Measurements from ENCODE around the gene ARHGAP4. TPM values are rescaled to one million over a fixed set of nuclear protein-coding genes. Genes with fewer than 3 reads are reported as not detected.

ARHGAP4 gene
- total RNA-seq, 1 experiment from 2014 or later: 47.0 TPM

DNA sequence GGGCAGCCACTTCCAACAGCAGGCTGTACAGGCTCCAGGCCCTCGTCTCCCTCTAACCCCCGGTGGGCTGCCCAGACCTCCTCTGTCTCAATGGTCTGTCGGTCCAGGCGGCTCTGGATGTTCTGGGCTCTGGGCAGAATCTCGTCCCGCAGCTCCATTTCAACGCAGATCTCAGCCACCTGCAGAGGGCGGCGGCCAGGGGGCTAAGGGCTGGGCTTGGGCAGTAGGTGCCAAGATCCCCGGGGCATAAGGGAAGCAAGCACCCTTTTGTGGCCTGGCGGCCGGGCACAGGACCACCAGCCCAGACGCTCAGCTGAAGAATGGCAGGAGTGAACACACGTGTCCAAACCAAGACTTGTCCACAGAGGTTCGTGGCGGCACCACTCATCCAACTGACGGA is 12.4 kb downstream of the ARHGAP4 start:
- TF ChIP-seq, protein P1, sequence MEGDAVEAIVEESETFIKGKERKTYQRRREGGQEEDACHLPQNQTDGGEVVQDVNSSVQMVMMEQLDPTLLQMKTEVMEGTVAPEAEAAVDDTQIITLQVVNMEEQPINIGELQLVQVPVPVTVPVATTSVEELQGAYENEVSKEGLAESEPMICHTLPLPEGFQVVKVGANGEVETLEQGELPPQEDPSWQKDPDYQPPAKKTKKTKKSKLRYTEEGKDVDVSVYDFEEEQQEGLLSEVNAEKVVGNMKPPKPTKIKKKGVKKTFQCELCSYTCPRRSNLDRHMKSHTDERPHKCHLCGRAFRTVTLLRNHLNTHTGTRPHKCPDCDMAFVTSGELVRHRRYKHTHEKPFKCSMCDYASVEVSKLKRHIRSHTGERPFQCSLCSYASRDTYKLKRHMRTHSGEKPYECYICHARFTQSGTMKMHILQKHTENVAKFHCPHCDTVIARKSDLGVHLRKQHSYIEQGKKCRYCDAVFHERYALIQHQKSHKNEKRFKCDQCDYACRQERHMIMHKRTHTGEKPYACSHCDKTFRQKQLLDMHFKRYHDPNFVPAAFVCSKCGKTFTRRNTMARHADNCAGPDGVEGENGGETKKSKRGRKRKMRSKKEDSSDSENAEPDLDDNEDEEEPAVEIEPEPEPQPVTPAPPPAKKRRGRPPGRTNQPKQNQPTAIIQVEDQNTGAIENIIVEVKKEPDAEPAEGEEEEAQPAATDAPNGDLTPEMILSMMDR (conservative IDR thresholded peaks at IDR 0.05): no peak
- TF ChIP-seq EZH2 (IDR thresholded peaks at IDR 0.05; ENCODE audit: low read depth): no peak
- Histone ChIP-seq H3K79me2 (ENCODE audit: low read depth) (no peaks in the 10 kb centered on the region), H3K4me3 (no peak overlapping the region), H3K4me2 (no peak overlapping the region), H4K20me1 (ENCODE audit: insufficient read depth) (no peaks in the 10 kb centered on the region), H3K9me3 (ENCODE audit: insufficient read depth, low read depth) (no peaks in the 10 kb centered on the region), H2AFZ (no peak overlapping the region), H3K36me3 (ENCODE audit: low read depth) (no peaks in the 10 kb centered on the region), H3K27me3 (ENCODE audit: insufficient read depth, low read depth) (no peaks in the 10 kb centered on the region), H3F3A (ENCODE audit: insufficient read depth, low read depth) (no peaks in the 10 kb centered on the region), H3K27ac (no peak overlapping the region), H3K4me1 (replicated peaks; ENCODE audit: insufficient read depth) (no peaks in the 10 kb centered on the region), H3K9me2 (ENCODE audit: insufficient read depth) (no peaks in the 10 kb centered on the region)
- BruUV-seq (replicated peaks): no TSS peak
- POLR2A ChIA-PET (ENCODE audit: unreplicated experiment): no interaction called here
- intact Hi-C loops (cut with micrococcal nuclease; ENCODE audit: unreplicated experiment): no loop called here
- no peak for DNase-seq
- CTCF ChIA-PET: no interaction called here

DNA sequence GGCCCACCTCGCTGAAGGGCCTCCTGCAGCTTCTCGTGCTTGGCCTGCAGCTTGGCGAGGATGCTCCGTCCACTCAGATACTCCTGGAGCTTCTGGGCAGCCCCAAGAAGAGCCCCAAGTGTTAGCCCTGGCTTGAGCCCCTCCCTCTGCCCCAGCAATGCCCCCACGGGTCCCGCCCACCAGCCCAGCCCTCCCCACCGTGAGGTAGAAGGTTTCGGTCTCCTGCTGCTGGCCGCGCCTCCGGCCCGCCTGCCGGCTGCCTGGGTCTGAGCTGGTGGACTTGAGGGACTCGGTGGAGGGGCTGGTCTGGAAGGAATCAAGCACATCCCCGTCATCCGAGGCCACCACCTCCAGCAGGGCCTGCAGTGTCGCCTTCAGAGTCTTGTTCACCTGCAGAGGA is 12.9 kb downstream of the ARHGAP4 start:
- no TSS peak for BruUV-seq (replicated peaks)
- H3K4me3 ChIP-seq: no peak overlapping the region
- H3K27me3 ChIP-seq (ENCODE audit: insufficient read depth, low read depth): no peaks in the 10 kb centered on the region
- H3F3A ChIP-seq (ENCODE audit: insufficient read depth, low read depth): no peaks in the 10 kb centered on the region
- H4K20me1 ChIP-seq (ENCODE audit: insufficient read depth): no peaks in the 10 kb centered on the region
- intact Hi-C loops (cut with micrococcal nuclease; ENCODE audit: unreplicated experiment): no loop called here
- H3K79me2 ChIP-seq (ENCODE audit: low read depth): no peaks in the 10 kb centered on the region
- ChIA-PET POLR2A (ENCODE audit: unreplicated experiment) (no interaction called here), CTCF (no interaction called here)
- no peaks in the 10 kb centered on the region for H3K9me2 ChIP-seq (ENCODE audit: insufficient read depth)
- H3K9me3 ChIP-seq (ENCODE audit: insufficient read depth, low read depth): no peaks in the 10 kb centered on the region
- no peak overlapping the region for H3K27ac ChIP-seq
- H3K4me1 ChIP-seq (replicated peaks; ENCODE audit: insufficient read depth): no peaks in the 10 kb centered on the region
- no peak overlapping the region for H2AFZ ChIP-seq
- H3K36me3 ChIP-seq (ENCODE audit: low read depth): no peaks in the 10 kb centered on the region
- no peak for DNase-seq
- no peak overlapping the region for H3K4me2 ChIP-seq
- no peak for TF ChIP-seq EZH2 (IDR thresholded peaks at IDR 0.05; ENCODE audit: low read depth)
- TF ChIP-seq, protein P1 (conservative IDR thresholded peaks at IDR 0.05): no peak

DNA sequence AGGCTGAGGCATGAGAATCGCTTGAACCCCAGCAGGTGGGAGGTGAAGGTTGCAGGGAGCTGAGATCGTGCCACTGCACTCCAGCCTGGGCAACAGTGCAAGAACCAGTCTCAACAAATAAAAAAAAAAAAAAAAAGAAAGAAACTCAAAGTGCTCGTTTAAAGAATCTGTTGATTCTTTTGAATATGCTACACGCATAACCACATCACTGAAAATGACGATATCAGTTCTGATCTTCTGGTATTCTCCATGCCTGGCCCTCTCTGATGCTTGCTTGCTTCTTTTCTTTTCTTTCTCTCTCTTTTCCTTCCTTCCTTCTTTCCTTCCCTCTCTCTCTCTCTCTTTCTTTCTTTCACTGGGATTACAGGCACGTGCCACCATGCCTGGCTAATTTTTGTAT is 14.3 kb downstream of the ARHGAP4 start:
- H3K9me3 ChIP-seq (ENCODE audit: insufficient read depth, low read depth): no peaks in the 10 kb centered on the region
- intact Hi-C loops (cut with micrococcal nuclease; ENCODE audit: unreplicated experiment): no loop called here
- ChIA-PET POLR2A (ENCODE audit: unreplicated experiment) (no interaction called here), CTCF (no interaction called here)
- H3K27me3 ChIP-seq (ENCODE audit: insufficient read depth, low read depth): no peaks in the 10 kb centered on the region
- no peaks in the 10 kb centered on the region for H3K79me2 ChIP-seq (ENCODE audit: low read depth)
- H3K4me1 ChIP-seq (replicated peaks; ENCODE audit: insufficient read depth): no peaks in the 10 kb centered on the region
- H3F3A ChIP-seq (ENCODE audit: insufficient read depth, low read depth): no peaks in the 10 kb centered on the region
- TF ChIP-seq EZH2 (IDR thresholded peaks at IDR 0.05; ENCODE audit: low read depth): no peak
- TF ChIP-seq, protein P1 (conservative IDR thresholded peaks at IDR 0.05): no peak
- no peak for DNase-seq
- no peak overlapping the region for H3K27ac ChIP-seq
- H3K4me3 ChIP-seq: no peak overlapping the region
- H3K36me3 ChIP-seq (ENCODE audit: low read depth): no peaks in the 10 kb centered on the region
- H4K20me1 ChIP-seq (ENCODE audit: insufficient read depth): no peaks in the 10 kb centered on the region
- BruUV-seq (replicated peaks): no TSS peak
- no peak overlapping the region for H3K4me2 ChIP-seq
- H2AFZ ChIP-seq: no peak overlapping the region
- H3K9me2 ChIP-seq (ENCODE audit: insufficient read depth): no peaks in the 10 kb centered on the region
